Cardiac fibroblast (primary cell): ENCODE measurements around the gene EIF2AK2.

ENCODE experiments used
- DNase-seq, 2 donors: peaks; one replicate each; pipeline versions ENCODE4 v3.0.0 to v3.0.0-alpha.2; 2010; ENCODE audit warnings: low read depth in 2 of 2
- H3K4me3 ChIP-seq, 2 donors: replicated peaks in 1 of 2; 1 replicate in 1 of 2; 2 replicates in 1 of 2; pipeline ENCODE4 v1.5.1; 2011; ENCODE audit warnings: low read depth in 2 of 2, low read length in 2 of 2, mild to moderate bottlenecking in 2 of 2, moderate library complexity in 1 of 2
- CTCF ChIP-seq: IDR thresholded peaks from one replicate; pipeline ENCODE4 v1.5.1; 2011; ENCODE audit warnings: low read depth, mild to moderate bottlenecking, low read length, inconsistent platforms

Gene EIF2AK2

DNA sequence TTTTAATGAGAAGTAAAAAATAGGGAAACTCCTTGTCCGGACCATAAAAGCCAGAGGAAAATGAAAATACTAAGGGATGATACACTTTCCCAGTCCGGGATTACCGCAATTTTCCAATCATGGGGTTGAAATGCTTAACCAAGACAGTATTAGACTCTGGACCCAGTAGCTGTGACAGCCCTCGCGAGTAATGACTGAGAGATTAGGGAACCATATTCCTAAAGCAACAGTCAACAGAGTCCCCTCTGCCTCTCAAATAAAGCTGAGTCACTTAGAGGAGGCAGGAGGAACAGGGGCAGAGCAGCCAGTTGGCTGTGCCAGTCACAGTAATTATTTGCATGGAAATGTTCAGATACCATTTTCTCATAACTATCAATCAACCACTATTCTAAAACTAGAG is 37.6 kb downstream of the EIF2AK2 start:
- TF ChIP-seq CTCF = no peak
- no peak for DNase-seq
- no peak overlapping the region for H3K4me3 ChIP-seq

DNA sequence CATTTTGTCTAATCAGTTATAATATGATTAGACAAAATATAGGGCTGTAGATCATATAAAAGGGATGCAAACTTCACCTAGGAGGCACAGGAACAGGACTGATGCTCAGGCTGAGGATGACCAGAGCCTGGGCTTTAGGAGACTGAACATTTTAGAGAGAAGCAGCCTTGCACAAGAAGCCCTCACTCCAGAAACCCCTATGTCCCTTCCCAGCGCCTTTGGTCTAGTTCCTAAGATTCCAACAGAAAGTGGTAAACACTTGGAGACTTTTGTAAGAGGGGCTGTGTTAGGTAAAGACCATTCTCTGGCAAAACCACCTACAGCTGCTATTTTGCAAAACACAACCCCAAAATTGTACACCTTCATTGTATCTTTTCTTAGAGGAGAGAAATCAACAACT is 39.2 kb downstream of the EIF2AK2 start:
- TF ChIP-seq CTCF = no peak
- no peak overlapping the region for H3K4me3 ChIP-seq
- no peak for DNase-seq

DNA sequence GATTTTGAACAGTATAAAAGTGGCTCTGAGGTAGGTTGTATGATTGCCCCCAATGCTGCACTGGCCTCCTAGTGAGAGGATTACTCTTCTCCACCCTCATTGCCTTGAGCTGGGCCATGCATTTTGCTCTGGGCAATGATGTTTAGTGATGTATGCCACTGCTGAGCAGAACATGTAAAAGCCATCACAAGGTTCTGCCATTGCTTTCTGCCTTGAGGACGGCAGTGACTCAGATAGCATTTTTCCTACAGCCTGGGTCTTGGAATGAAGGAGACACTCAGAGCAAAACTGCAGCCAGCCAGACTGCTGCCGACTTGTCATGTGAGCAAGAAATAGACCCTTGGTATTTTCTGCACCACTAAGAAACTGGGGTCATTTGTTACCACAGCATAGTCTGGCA is 44.8 kb downstream of the EIF2AK2 start:
- TF ChIP-seq CTCF = no peak

DNA sequence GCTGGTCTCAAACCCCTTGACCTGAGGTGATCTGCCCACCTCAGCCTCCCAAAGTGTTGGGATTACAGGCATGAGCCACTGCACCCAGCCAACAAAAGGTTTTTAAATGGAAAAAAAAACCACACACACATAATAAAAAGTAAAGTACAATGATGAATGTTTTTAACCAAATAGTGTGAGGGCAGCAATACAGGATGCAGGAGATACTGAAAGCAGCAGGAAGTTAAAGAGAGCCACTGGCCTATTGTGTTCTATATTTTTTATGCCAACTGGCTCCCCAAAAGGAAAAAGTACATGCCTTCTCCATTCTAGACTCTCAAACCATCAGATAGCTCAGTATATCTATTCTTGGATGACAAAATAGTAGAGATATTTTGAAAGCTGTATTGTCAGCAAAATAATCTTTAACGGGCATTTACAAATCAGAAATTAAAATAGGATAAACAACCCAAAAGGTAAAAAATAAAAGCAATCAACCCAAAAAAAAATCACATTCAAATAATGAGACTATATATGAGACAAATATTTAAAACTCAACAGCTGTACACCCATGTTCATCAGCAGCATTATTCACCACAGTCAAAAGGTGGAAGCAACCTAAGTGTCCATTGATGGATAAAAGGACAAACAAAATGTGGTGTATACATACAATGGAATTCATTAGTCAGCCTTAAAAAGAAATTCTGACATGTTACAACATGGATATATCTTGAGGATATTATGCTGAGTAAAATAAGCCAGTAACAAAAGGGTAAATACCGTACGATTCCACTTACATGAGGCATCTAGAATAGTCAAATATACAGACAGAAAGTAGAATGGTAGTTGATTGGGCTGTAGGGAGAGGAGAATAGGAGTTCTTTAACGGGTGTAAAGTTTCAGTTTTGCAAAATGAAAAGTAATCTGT is 46.2 kb downstream of the EIF2AK2 start:
- no peak for DNase-seq

More for the DNA sequence above, 44.8 kb downstream of the EIF2AK2 start:
- H3K4me3 ChIP-seq = no peak overlapping the region
- no peak for DNase-seq

DNA sequence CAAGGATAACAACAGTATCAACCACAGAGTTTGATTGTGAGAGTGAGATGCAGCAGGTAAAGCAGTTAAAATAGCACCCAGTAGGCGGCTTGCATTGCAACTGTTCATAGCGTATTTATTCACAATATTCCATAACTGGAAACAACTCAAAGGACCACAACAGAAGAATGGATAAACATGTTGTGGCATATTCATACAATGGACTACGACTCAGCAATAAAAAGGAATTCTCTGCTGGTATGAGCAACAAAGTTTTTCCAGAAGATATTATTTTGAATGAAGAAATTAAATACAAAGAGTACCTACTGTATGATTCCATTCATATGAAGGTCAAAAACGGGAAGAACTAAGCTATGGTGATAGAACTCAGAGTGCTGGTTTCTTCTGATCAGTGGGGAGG is 47.3 kb downstream of the EIF2AK2 start:
- no peak for DNase-seq
- TF ChIP-seq CTCF = no peak
- H3K4me3 ChIP-seq = no peak overlapping the region

More for the DNA sequence above, 46.2 kb downstream of the EIF2AK2 start:
- TF ChIP-seq CTCF = no peak
- no peak overlapping the region for H3K4me3 ChIP-seq

GRCh38 chr2:37105150-37105549 is 51.6 kb downstream of the EIF2AK2 start:
- no peak for TF ChIP-seq CTCF
- no peak for DNase-seq
- H3K4me3 ChIP-seq = no peak overlapping the region

GRCh38 chr2:37104178-37104577 is 52.6 kb downstream of the EIF2AK2 start:
- no peak overlapping the region for H3K4me3 ChIP-seq
- no peak for DNase-seq
- TF ChIP-seq CTCF = no peak
